Type B pancreatic cell (in vitro differentiated cells): Measurements from ENCODE around the gene SPAG9. TPM values are rescaled to one million over a fixed set of nuclear protein-coding genes. Genes with fewer than 3 reads are reported as not detected.

Experiments
- DNase-seq: peaks from one replicate; pipeline ENCODE4 v3.0.0; 2021; ENCODE audit warnings: mixed read lengths; ENCODE audit not compliant: unreplicated experiment; ENCODE audit errors: extremely low spot score
- H3K27ac Mint-ChIP-seq: 2 replicates; pipeline ENCODE4 v1.8.0; 2021; ENCODE audit warnings: mild to moderate bottlenecking, mixed read lengths
- H3K27me3 Mint-ChIP-seq: 2 replicates; pipeline ENCODE4 v1.8.0; 2021; ENCODE audit warnings: mixed read lengths
- H3K36me3 Mint-ChIP-seq: 2 replicates; pipeline ENCODE4 v1.8.0; 2021; ENCODE audit warnings: mixed read lengths
- H3K4me1 Mint-ChIP-seq: one replicate; pipeline ENCODE4 v1.8.0; 2021; ENCODE audit warnings: mixed read lengths; ENCODE audit not compliant: unreplicated experiment
- H3K4me3 Mint-ChIP-seq: 2 replicates; pipeline ENCODE4 v1.8.0; 2021; ENCODE audit warnings: mild to moderate bottlenecking, mixed read lengths
- H3K9me3 Mint-ChIP-seq: 2 replicates; pipeline ENCODE4 v1.8.0; 2021; ENCODE audit warnings: mixed read lengths
- total RNA-seq: library from RNA; stranded (reverse); gene quantifications from 2 replicates; pipeline ENCODE4 v1.2.1, GENCODE V29; 2021; ENCODE audit warnings: low replicate concordance
- TF ChIP-seq, protein P1 (sequence below): fragments of 200-600 bp; sonication (generic); conservative IDR thresholded peaks from 2 replicates; pipeline ENCODE4 v1.5.0; 2021; ENCODE audit warnings: antibody characterized with exemption, mild to moderate bottlenecking

Gene SPAG9
- total RNA-seq, 1 donor from 2014 or later: 82.9 TPM

- peaks cover 8% of the 10 kb centered on the region for H3K36me3 Mint-ChIP-seq
- DNase-seq: no peak
- no peaks in the 10 kb centered on the region for H3K9me3 Mint-ChIP-seq
- peaks cover 2% of the 10 kb centered on the region for H3K4me1 Mint-ChIP-seq
- no peak overlapping the region for H3K27ac Mint-ChIP-seq
- H3K4me3 Mint-ChIP-seq: no peak overlapping the region
- H3K27me3 Mint-ChIP-seq: no peaks in the 10 kb centered on the region
- TF ChIP-seq, protein P1, sequence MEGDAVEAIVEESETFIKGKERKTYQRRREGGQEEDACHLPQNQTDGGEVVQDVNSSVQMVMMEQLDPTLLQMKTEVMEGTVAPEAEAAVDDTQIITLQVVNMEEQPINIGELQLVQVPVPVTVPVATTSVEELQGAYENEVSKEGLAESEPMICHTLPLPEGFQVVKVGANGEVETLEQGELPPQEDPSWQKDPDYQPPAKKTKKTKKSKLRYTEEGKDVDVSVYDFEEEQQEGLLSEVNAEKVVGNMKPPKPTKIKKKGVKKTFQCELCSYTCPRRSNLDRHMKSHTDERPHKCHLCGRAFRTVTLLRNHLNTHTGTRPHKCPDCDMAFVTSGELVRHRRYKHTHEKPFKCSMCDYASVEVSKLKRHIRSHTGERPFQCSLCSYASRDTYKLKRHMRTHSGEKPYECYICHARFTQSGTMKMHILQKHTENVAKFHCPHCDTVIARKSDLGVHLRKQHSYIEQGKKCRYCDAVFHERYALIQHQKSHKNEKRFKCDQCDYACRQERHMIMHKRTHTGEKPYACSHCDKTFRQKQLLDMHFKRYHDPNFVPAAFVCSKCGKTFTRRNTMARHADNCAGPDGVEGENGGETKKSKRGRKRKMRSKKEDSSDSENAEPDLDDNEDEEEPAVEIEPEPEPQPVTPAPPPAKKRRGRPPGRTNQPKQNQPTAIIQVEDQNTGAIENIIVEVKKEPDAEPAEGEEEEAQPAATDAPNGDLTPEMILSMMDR: no peak
Measured at GRCh38 chr17:51005768-51006167, 114.9 kb downstream of the SPAG9 start.

DNA sequence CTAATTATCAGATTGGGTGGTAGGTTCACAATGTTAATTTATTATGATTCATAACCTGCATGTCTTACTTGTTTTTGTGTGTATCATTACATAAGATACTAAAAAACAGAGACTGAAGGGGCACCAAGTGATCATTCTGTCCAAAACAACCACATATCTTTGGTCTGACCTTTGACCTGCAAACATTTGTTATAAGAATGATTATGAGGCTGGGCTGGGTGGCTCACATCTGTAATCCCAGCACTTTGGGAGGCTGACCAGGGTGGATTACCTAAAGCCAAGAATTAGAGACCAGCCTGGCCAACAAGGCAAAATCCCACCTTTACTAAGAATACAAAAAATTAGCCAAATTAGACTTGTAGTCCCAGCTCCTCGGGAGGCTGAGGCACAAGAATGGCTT is 116.4 kb downstream of the SPAG9 start:
- no peak overlapping the region for H3K27ac Mint-ChIP-seq
- TF ChIP-seq, protein P1: no peak
- H3K9me3 Mint-ChIP-seq: no peaks in the 10 kb centered on the region
- H3K36me3 Mint-ChIP-seq: peaks cover 8% of the 10 kb centered on the region
- no peaks in the 10 kb centered on the region for H3K4me1 Mint-ChIP-seq
- no peak overlapping the region for H3K4me3 Mint-ChIP-seq
- no peak for DNase-seq
- no peaks in the 10 kb centered on the region for H3K27me3 Mint-ChIP-seq

- Mint-ChIP-seq H3K4me1 (no peaks in the 10 kb centered on the region), H3K4me3 (no peak overlapping the region), H3K27ac (no peak overlapping the region), H3K9me3 (no peaks in the 10 kb centered on the region), H3K36me3 (peaks cover 7% of the 10 kb centered on the region), H3K27me3 (no peaks in the 10 kb centered on the region)
- DNase-seq: no peak
- TF ChIP-seq, protein P1: peak; percentile 79
Measured at GRCh38 chr17:51000835-51001638, 119.6 kb downstream of the SPAG9 start.

GRCh38 chr17:50995668-50996067 is 125.0 kb downstream of the SPAG9 start:
- Mint-ChIP-seq H3K9me3 (no peaks in the 10 kb centered on the region), H3K36me3 (peaks cover 27% of the 10 kb centered on the region), H3K4me3 (no peak overlapping the region), H3K4me1 (no peaks in the 10 kb centered on the region), H3K27ac (peak overlapping the region; percentile 81), H3K27me3 (no peaks in the 10 kb centered on the region)
- no peak for DNase-seq
- TF ChIP-seq, protein P1: no peak

GRCh38 chr17:50993544-50993943 is 127.1 kb downstream of the SPAG9 start:
- H3K4me3 Mint-ChIP-seq: no peak overlapping the region
- H3K27me3 Mint-ChIP-seq: no peaks in the 10 kb centered on the region
- H3K27ac Mint-ChIP-seq: no peak overlapping the region
- H3K4me1 Mint-ChIP-seq: no peaks in the 10 kb centered on the region
- TF ChIP-seq, protein P1: no peak
- peaks cover 36% of the 10 kb centered on the region for H3K36me3 Mint-ChIP-seq
- no peaks in the 10 kb centered on the region for H3K9me3 Mint-ChIP-seq
- DNase-seq: no peak
